ENCODE results near the gene EFS. TPM values are rescaled to one million over a fixed set of nuclear protein-coding genes. Genes with fewer than 3 reads are reported as not detected.

The EFS gene
- polyA plus RNA-seq, 1 donor (not counting 4 experiments of a cell fraction or from before 2014, with no cell fraction given): 1.4 TPM

GRCh38 chr14:23348297-23348655 is 16.7 kb downstream of the EFS start:
- DNase-seq (ENCODE audit: low read depth, low spot score) (no peak), FAIRE-seq (no peak)
- Histone ChIP-seq H3K27ac (ENCODE audit: control insufficient read depth, insufficient read depth, low read length) (no peak overlapping the region), H4K20me1 (ENCODE audit: control insufficient read depth, extremely low read depth, insufficient read depth, low read length) (no peaks in the 10 kb centered on the region), H3K36me3 (ENCODE audit: control insufficient read depth in 2 of 2, extremely low read depth in 1 of 2, insufficient read depth in 2 of 2, low read length in 2 of 2) (no peaks in the 10 kb centered on the region), H3K79me2 (ENCODE audit: control insufficient read depth, insufficient read depth, low read length) (no peaks in the 10 kb centered on the region), H3K9me1 (ENCODE audit: control insufficient read depth, extremely low read depth, insufficient read depth, low read length) (no peaks in the 10 kb centered on the region), H2AFZ (ENCODE audit: control insufficient read depth, low read length) (no peak overlapping the region), H3K4me1 (ENCODE audit: control insufficient read depth, extremely low read depth, insufficient read depth, low read length) (peaks cover 3% of the 10 kb centered on the region), H3K9me3 (ENCODE audit: control insufficient read depth, low read depth, low read length) (no peaks in the 10 kb centered on the region), H3K9ac (ENCODE audit: control insufficient read depth, extremely low read depth, insufficient read depth, low read length) (no peak overlapping the region), H3K4me2 (ENCODE audit: control insufficient read depth, extremely low read depth, insufficient read depth, low read depth, low read length) (no peak overlapping the region), H3K4me3 (ENCODE audit: control insufficient read depth in 2 of 3, extremely low read depth in 1 of 3, insufficient read depth in 2 of 3, low read depth in 1 of 3, low read length in 3 of 3) (no peak overlapping the region), H3K27me3 (ENCODE audit: control insufficient read depth, extremely low read depth, insufficient read depth, low read length) (peaks cover 18% of the 10 kb centered on the region)
- no peak for TF ChIP-seq EZH2 (IDR thresholded peaks at IDR 0.05; ENCODE audit: low read length)
- TF ChIP-seq, protein P1, sequence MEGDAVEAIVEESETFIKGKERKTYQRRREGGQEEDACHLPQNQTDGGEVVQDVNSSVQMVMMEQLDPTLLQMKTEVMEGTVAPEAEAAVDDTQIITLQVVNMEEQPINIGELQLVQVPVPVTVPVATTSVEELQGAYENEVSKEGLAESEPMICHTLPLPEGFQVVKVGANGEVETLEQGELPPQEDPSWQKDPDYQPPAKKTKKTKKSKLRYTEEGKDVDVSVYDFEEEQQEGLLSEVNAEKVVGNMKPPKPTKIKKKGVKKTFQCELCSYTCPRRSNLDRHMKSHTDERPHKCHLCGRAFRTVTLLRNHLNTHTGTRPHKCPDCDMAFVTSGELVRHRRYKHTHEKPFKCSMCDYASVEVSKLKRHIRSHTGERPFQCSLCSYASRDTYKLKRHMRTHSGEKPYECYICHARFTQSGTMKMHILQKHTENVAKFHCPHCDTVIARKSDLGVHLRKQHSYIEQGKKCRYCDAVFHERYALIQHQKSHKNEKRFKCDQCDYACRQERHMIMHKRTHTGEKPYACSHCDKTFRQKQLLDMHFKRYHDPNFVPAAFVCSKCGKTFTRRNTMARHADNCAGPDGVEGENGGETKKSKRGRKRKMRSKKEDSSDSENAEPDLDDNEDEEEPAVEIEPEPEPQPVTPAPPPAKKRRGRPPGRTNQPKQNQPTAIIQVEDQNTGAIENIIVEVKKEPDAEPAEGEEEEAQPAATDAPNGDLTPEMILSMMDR (optimal IDR thresholded peaks at IDR 0.05 in 1 of 3, IDR thresholded peaks at IDR 0.05 in 1 of 3, conservative IDR thresholded peaks at IDR 0.05 in 1 of 3; ENCODE audit: extremely low read depth in 1 of 3, insufficient read depth in 2 of 3, low read length in 3 of 3): no peak
- dilution Hi-C loops (cut with MboI; ENCODE audit: extremely low pct_ligation_motif_present, low sequenced_read_pairs): no loop called here

DNA sequence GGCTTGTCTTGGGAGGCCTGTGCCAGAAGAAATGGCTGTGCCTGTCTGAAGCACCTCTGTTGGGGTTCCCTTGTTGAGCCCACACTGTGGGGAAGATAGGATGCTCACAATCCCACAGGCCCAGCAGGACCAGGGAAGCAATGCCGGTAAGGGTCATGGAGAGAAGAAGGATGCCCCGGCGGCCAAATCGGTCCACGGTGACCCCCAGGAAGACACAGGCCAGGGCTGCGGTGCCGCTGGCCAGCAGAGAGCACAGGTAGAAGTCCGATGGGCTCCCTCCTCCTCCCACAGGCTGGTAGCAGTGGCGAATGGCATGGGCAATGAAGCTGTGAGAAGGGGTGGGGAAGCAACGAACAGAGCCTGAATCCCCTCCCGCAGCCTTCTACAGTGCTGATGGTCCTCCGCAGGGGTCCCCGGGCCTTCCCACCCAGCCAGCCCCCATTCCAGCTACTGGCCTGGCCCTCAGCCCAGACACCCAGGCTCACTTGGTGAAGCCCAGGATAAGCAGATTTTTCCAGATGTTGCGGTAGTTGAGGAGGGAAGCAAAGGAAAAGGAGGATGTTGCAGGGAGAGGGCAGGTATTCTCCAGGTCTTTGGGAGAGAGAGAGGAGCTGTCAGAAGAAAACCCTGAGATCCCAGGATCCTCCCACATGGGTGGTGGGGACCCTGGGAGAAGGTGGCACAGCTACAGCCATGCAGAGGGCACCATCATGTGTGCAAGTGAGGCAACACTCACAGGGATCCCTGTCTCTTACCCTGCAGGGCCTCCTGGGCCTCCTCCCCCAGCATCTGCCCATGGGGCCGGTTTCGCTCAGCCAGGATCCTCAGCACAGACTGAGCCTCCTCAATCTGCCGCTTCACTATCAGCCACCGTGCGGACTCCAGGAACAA is 17.3 kb downstream of the EFS start:
- H3K9ac ChIP-seq (ENCODE audit: control insufficient read depth, extremely low read depth, insufficient read depth, low read length): no peak overlapping the region
- H3K4me3 ChIP-seq (ENCODE audit: control insufficient read depth in 2 of 3, extremely low read depth in 1 of 3, insufficient read depth in 2 of 3, low read depth in 1 of 3, low read length in 3 of 3): no peak overlapping the region
- no peaks in the 10 kb centered on the region for H3K9me1 ChIP-seq (ENCODE audit: control insufficient read depth, extremely low read depth, insufficient read depth, low read length)
- no peak overlapping the region for H2AFZ ChIP-seq (ENCODE audit: control insufficient read depth, low read length)
- peaks cover 16% of the 10 kb centered on the region for H3K27me3 ChIP-seq (ENCODE audit: control insufficient read depth, extremely low read depth, insufficient read depth, low read length)
- no peak for FAIRE-seq
- no peaks in the 10 kb centered on the region for H3K36me3 ChIP-seq (ENCODE audit: control insufficient read depth in 2 of 2, extremely low read depth in 1 of 2, insufficient read depth in 2 of 2, low read length in 2 of 2)
- peaks cover 3% of the 10 kb centered on the region for H3K4me1 ChIP-seq (ENCODE audit: control insufficient read depth, extremely low read depth, insufficient read depth, low read length)
- TF ChIP-seq EZH2 (IDR thresholded peaks at IDR 0.05; ENCODE audit: low read length): no peak
- TF ChIP-seq, protein P1 (optimal IDR thresholded peaks at IDR 0.05 in 1 of 3, IDR thresholded peaks at IDR 0.05 in 1 of 3, conservative IDR thresholded peaks at IDR 0.05 in 1 of 3; ENCODE audit: extremely low read depth in 1 of 3, insufficient read depth in 2 of 3, low read length in 3 of 3): no peak
- no peak overlapping the region for H3K27ac ChIP-seq (ENCODE audit: control insufficient read depth, insufficient read depth, low read length)
- DNase-seq (ENCODE audit: low read depth, low spot score): no peak
- no peaks in the 10 kb centered on the region for H3K79me2 ChIP-seq (ENCODE audit: control insufficient read depth, insufficient read depth, low read length)
- no peaks in the 10 kb centered on the region for H4K20me1 ChIP-seq (ENCODE audit: control insufficient read depth, extremely low read depth, insufficient read depth, low read length)
- dilution Hi-C loops (cut with MboI; ENCODE audit: extremely low pct_ligation_motif_present, low sequenced_read_pairs): no loop called here
- no peaks in the 10 kb centered on the region for H3K9me3 ChIP-seq (ENCODE audit: control insufficient read depth, low read depth, low read length)
- H3K4me2 ChIP-seq (ENCODE audit: control insufficient read depth, extremely low read depth, insufficient read depth, low read depth, low read length): no peak overlapping the region
